AG10803 (cell line): ENCODE data around the gene PATL2.

Experiments used
- DNase-seq: peaks from one replicate; pipeline ENCODE4 v3.0.0; 2010; ENCODE audit warnings: low read depth
- H3K4me3 ChIP-seq: 2 replicates; pipeline ENCODE4 v1.5.1; 2011; ENCODE audit warnings: mild to moderate bottlenecking, low read length, control low read depth
- TF ChIP-seq, protein P1 (sequence below): conservative IDR thresholded peaks from 2 replicates; pipeline ENCODE4 v1.5.1; 2011; ENCODE audit warnings: mild to moderate bottlenecking, low read length, control low read depth, inconsistent platforms

The PATL2 gene

GRCh38 chr15:44662478-44663409 lies 48.4 kb downstream of the PATL2 start:
- peak overlapping the region; percentile 91 for H3K4me3 ChIP-seq
- TF ChIP-seq, protein P1, sequence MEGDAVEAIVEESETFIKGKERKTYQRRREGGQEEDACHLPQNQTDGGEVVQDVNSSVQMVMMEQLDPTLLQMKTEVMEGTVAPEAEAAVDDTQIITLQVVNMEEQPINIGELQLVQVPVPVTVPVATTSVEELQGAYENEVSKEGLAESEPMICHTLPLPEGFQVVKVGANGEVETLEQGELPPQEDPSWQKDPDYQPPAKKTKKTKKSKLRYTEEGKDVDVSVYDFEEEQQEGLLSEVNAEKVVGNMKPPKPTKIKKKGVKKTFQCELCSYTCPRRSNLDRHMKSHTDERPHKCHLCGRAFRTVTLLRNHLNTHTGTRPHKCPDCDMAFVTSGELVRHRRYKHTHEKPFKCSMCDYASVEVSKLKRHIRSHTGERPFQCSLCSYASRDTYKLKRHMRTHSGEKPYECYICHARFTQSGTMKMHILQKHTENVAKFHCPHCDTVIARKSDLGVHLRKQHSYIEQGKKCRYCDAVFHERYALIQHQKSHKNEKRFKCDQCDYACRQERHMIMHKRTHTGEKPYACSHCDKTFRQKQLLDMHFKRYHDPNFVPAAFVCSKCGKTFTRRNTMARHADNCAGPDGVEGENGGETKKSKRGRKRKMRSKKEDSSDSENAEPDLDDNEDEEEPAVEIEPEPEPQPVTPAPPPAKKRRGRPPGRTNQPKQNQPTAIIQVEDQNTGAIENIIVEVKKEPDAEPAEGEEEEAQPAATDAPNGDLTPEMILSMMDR = no peak
- DNase-seq = peak; percentile 47

- no peak overlapping the region for H3K4me3 ChIP-seq
- DNase-seq = no peak
- TF ChIP-seq, protein P1 = no peak
Observed at GRCh38 chr15:44661576-44661975, 49.5 kb downstream of the PATL2 start.

DNA sequence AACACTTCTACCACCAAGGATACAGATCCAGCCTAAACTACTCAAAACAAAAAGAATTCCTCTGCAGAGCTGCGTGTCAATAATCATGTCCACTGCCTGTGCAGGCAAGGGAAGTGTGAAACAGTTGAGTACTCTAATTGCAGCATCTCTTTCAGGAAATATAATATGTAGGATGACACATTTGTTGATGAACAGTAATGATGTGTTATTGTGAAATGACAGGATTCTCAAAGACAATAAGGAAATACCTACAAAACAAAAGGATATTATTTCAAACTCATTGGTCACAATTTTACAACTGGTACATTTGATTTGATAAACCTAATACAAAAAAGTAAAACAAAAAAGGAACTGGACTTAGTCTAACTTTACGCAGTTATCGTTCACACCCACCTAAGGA lies 52.1 kb downstream of the PATL2 start:
- TF ChIP-seq, protein P1 = no peak
- no peak overlapping the region for H3K4me3 ChIP-seq
- no peak for DNase-seq

DNA sequence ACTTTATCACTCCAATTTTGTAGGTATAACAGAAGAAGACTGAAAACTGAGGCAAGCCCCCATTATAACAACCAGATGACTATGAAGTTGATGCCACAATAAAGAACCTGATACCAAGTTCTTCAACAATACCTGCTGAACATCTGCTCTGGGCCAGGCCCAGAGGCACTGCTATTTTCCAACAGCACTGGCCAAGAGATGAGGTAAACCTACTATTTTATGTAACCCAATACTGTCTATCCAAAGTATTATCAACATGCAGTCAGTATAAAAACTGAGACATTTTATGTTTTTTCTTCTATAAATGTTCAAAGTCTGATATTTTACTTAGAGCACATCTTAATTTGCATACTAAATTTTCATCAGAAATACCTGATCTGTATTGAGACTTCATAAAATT lies 53.7 kb downstream of the PATL2 start:
- DNase-seq = no peak
- no peak overlapping the region for H3K4me3 ChIP-seq
- TF ChIP-seq, protein P1 = no peak

- H3K4me3 ChIP-seq = no peak overlapping the region
- TF ChIP-seq, protein P1 = no peak
- no peak for DNase-seq
Observed at GRCh38 chr15:44656913-44657312, 54.2 kb downstream of the PATL2 start.

DNA sequence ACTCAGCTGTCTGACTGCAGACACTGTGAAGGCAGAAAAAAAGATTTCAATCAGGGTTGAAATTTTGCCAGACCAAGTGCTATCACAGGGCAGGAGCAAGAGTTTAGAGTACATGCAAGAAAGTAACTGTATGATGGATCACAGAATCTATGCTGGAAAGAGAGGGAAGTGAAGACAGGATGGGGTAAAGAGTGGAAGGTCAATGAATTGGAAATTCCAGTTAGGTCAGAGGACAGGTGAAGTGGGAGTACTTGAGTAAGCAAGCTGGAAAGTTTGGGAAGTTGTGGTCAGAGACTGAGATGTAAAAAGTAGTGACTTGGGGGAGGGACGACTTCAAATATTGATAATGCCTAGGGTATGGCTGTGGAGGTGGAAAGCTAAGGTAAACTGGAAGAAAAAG lies 54.8 kb downstream of the PATL2 start:
- no peak overlapping the region for H3K4me3 ChIP-seq
- no peak for DNase-seq
- TF ChIP-seq, protein P1 = no peak

- TF ChIP-seq, protein P1 = no peak
- peak; percentile 89 for DNase-seq
- H3K4me3 ChIP-seq = no peak overlapping the region
Observed at GRCh38 chr15:44654858-44655257, 56.3 kb downstream of the PATL2 start.
